ENCODE data around the gene SLC25A43.

The SLC25A43 gene

GRCh38 chrX:119406776-119407175, 7.6 kb downstream of the SLC25A43 start:
- H3K27ac ChIP-seq (ENCODE audit: low read depth, low read length) = peak overlapping the region; percentile 43; the same call in 1 of the 2 replicates

GRCh38 chrX:119407681-119408080, 8.5 kb downstream of the SLC25A43 start:
- 0 out of 2 replicates have a peak, but pooled peaks cover 4% of the 10 kb centered on the region for H3K36me3 ChIP-seq (ENCODE audit: insufficient read depth, low read length)
- peak overlapping the region; percentile 43 for H3K27ac ChIP-seq (ENCODE audit: low read depth, low read length)
- H3K4me1 ChIP-seq (ENCODE audit: control insufficient read depth, insufficient read depth, low read length, unreplicated experiment) = peaks cover 27% of the 10 kb centered on the region
- no peak overlapping the region for H3K4me3 ChIP-seq (ENCODE audit: low read depth, low read length)
- H3K79me2 ChIP-seq (ENCODE audit: control insufficient read depth, insufficient read depth, low read length, unreplicated experiment) = peaks cover 30% of the 10 kb centered on the region
- H2AFZ ChIP-seq (ENCODE audit: low read length, unreplicated experiment) = no peak overlapping the region
- no peaks in the 10 kb centered on the region for H3K27me3 ChIP-seq (ENCODE audit: insufficient read depth, low read length)

More at GRCh38 chrX:119406776-119407175, 7.6 kb downstream of the SLC25A43 start:
- peaks cover 40% of the 10 kb centered on the region for H3K79me2 ChIP-seq (ENCODE audit: control insufficient read depth, insufficient read depth, low read length, unreplicated experiment)
- H3K4me3 ChIP-seq (ENCODE audit: low read depth, low read length) = no peak overlapping the region
- H3K36me3 ChIP-seq (ENCODE audit: insufficient read depth, low read length) = 0 out of 2 replicates have a peak, but pooled peaks cover 4% of the 10 kb centered on the region
- H2AFZ ChIP-seq (ENCODE audit: low read length, unreplicated experiment) = no peak overlapping the region
- peaks cover 27% of the 10 kb centered on the region for H3K4me1 ChIP-seq (ENCODE audit: control insufficient read depth, insufficient read depth, low read length, unreplicated experiment)
- H3K27me3 ChIP-seq (ENCODE audit: insufficient read depth, low read length) = no peaks in the 10 kb centered on the region

GRCh38 chrX:119410027-119410819, 11.1 kb downstream of the SLC25A43 start:
- peaks cover 27% of the 10 kb centered on the region for H3K4me1 ChIP-seq (ENCODE audit: control insufficient read depth, insufficient read depth, low read length, unreplicated experiment)
- H2AFZ ChIP-seq (ENCODE audit: low read length, unreplicated experiment) = no peak overlapping the region
- no peak overlapping the region for H3K4me3 ChIP-seq (ENCODE audit: low read depth, low read length)
- H3K36me3 ChIP-seq (ENCODE audit: insufficient read depth, low read length) = 0 out of 2 replicates have a peak, but pooled peaks cover 4% of the 10 kb centered on the region
- no peaks in the 10 kb centered on the region for H3K27me3 ChIP-seq (ENCODE audit: insufficient read depth, low read length)
- peak overlapping the region; percentile 72 for H3K27ac ChIP-seq (ENCODE audit: low read depth, low read length)
- peaks cover 15% of the 10 kb centered on the region for H3K79me2 ChIP-seq (ENCODE audit: control insufficient read depth, insufficient read depth, low read length, unreplicated experiment)

GRCh38 chrX:119410854-119411253, 11.7 kb downstream of the SLC25A43 start:
- H3K4me3 ChIP-seq (ENCODE audit: low read depth, low read length) = no peak overlapping the region
- H3K79me2 ChIP-seq (ENCODE audit: control insufficient read depth, insufficient read depth, low read length, unreplicated experiment) = peaks cover 15% of the 10 kb centered on the region
- H3K36me3 ChIP-seq (ENCODE audit: insufficient read depth, low read length) = 0 out of 2 replicates have a peak, but pooled peaks cover 4% of the 10 kb centered on the region
- peaks cover 27% of the 10 kb centered on the region for H3K4me1 ChIP-seq (ENCODE audit: control insufficient read depth, insufficient read depth, low read length, unreplicated experiment)
- H2AFZ ChIP-seq (ENCODE audit: low read length, unreplicated experiment) = no peak overlapping the region
- H3K27me3 ChIP-seq (ENCODE audit: insufficient read depth, low read length) = no peaks in the 10 kb centered on the region
- H3K27ac ChIP-seq (ENCODE audit: low read depth, low read length) = peak overlapping the region; percentile 58; the same call in 1 of the 2 replicates

GRCh38 chrX:119411959-119412358, 12.8 kb downstream of the SLC25A43 start:
- H3K4me1 ChIP-seq (ENCODE audit: control insufficient read depth, insufficient read depth, low read length, unreplicated experiment) = peaks cover 19% of the 10 kb centered on the region
- H3K27me3 ChIP-seq (ENCODE audit: insufficient read depth, low read length) = no peaks in the 10 kb centered on the region
- no peak overlapping the region for H3K27ac ChIP-seq (ENCODE audit: low read depth, low read length)
- no peak overlapping the region for H3K4me3 ChIP-seq (ENCODE audit: low read depth, low read length)
- peaks cover 8% of the 10 kb centered on the region for H3K79me2 ChIP-seq (ENCODE audit: control insufficient read depth, insufficient read depth, low read length, unreplicated experiment)
- 0 out of 2 replicates have a peak, but pooled peaks cover 4% of the 10 kb centered on the region for H3K36me3 ChIP-seq (ENCODE audit: insufficient read depth, low read length)
- no peak overlapping the region for H2AFZ ChIP-seq (ENCODE audit: low read length, unreplicated experiment)

- Histone ChIP-seq H3K4me1 (ENCODE audit: control insufficient read depth, insufficient read depth, low read length, unreplicated experiment) (no peaks in the 10 kb centered on the region), H2AFZ (ENCODE audit: low read length, unreplicated experiment) (no peak overlapping the region), H3K36me3 (ENCODE audit: insufficient read depth, low read length) (no peaks in the 10 kb centered on the region), H3K27me3 (ENCODE audit: insufficient read depth, low read length) (no peaks in the 10 kb centered on the region), H3K4me3 (ENCODE audit: low read depth, low read length) (no peak overlapping the region), H3K27ac (ENCODE audit: low read depth, low read length) (no peak overlapping the region), H3K79me2 (ENCODE audit: control insufficient read depth, insufficient read depth, low read length, unreplicated experiment) (no peaks in the 10 kb centered on the region)
Measured at GRCh38 chrX:119417376-119417775, 18.2 kb downstream of the SLC25A43 start.

GRCh38 chrX:119417842-119418241, 18.7 kb downstream of the SLC25A43 start:
- Histone ChIP-seq H2AFZ (ENCODE audit: low read length, unreplicated experiment) (no peak overlapping the region), H3K27ac (ENCODE audit: low read depth, low read length) (no peak overlapping the region), H3K4me3 (ENCODE audit: low read depth, low read length) (no peak overlapping the region), H3K79me2 (ENCODE audit: control insufficient read depth, insufficient read depth, low read length, unreplicated experiment) (no peaks in the 10 kb centered on the region), H3K4me1 (ENCODE audit: control insufficient read depth, insufficient read depth, low read length, unreplicated experiment) (no peaks in the 10 kb centered on the region), H3K27me3 (ENCODE audit: insufficient read depth, low read length) (no peaks in the 10 kb centered on the region), H3K36me3 (ENCODE audit: insufficient read depth, low read length) (no peaks in the 10 kb centered on the region)

- Histone ChIP-seq H2AFZ (ENCODE audit: low read length, unreplicated experiment) (no peak overlapping the region), H3K27me3 (ENCODE audit: insufficient read depth, low read length) (no peaks in the 10 kb centered on the region), H3K27ac (ENCODE audit: low read depth, low read length) (no peak overlapping the region), H3K79me2 (ENCODE audit: control insufficient read depth, insufficient read depth, low read length, unreplicated experiment) (no peaks in the 10 kb centered on the region), H3K4me3 (ENCODE audit: low read depth, low read length) (no peak overlapping the region), H3K36me3 (ENCODE audit: insufficient read depth, low read length) (no peaks in the 10 kb centered on the region), H3K4me1 (ENCODE audit: control insufficient read depth, insufficient read depth, low read length, unreplicated experiment) (no peaks in the 10 kb centered on the region)
Measured at GRCh38 chrX:119419146-119419545, 20.0 kb downstream of the SLC25A43 start.

GRCh38 chrX:119419898-119420297, 20.8 kb downstream of the SLC25A43 start:
- H3K79me2 ChIP-seq (ENCODE audit: control insufficient read depth, insufficient read depth, low read length, unreplicated experiment) = no peaks in the 10 kb centered on the region
- no peak overlapping the region for H3K27ac ChIP-seq (ENCODE audit: low read depth, low read length)
- no peaks in the 10 kb centered on the region for H3K36me3 ChIP-seq (ENCODE audit: insufficient read depth, low read length)
- H3K4me1 ChIP-seq (ENCODE audit: control insufficient read depth, insufficient read depth, low read length, unreplicated experiment) = no peaks in the 10 kb centered on the region
- no peaks in the 10 kb centered on the region for H3K27me3 ChIP-seq (ENCODE audit: insufficient read depth, low read length)
- H3K4me3 ChIP-seq (ENCODE audit: low read depth, low read length) = no peak overlapping the region
- H2AFZ ChIP-seq (ENCODE audit: low read length, unreplicated experiment) = no peak overlapping the region

GRCh38 chrX:119421016-119421705, 22.0 kb downstream of the SLC25A43 start:
- Histone ChIP-seq H3K4me1 (ENCODE audit: control insufficient read depth, insufficient read depth, low read length, unreplicated experiment) (no peaks in the 10 kb centered on the region), H3K36me3 (ENCODE audit: insufficient read depth, low read length) (no peaks in the 10 kb centered on the region), H3K79me2 (ENCODE audit: control insufficient read depth, insufficient read depth, low read length, unreplicated experiment) (no peaks in the 10 kb centered on the region), H3K27me3 (ENCODE audit: insufficient read depth, low read length) (no peaks in the 10 kb centered on the region), H2AFZ (ENCODE audit: low read length, unreplicated experiment) (no peak overlapping the region), H3K27ac (ENCODE audit: low read depth, low read length) (no peak overlapping the region), H3K4me3 (ENCODE audit: low read depth, low read length) (no peak overlapping the region)

All from ACC112 (cell line).